Liver (tissue), 3 donors: ENCODE measurements around the gene SMAP2.

Source experiments
- ATF3 ChIP-seq: IDR thresholded peaks from 2 replicates; pipeline ENCODE4 v1.6.1; 2016; ENCODE audit warnings: antibody characterized with exemption
- CTCF ChIP-seq: fragments of 150-350 bp; IDR thresholded peaks from 2 replicates; pipeline ENCODE4 v1.5.1; 2017; ENCODE audit warnings: improper control_type of control experiment, low read depth, low read length; ENCODE audit not compliant: missing input control
- MAX ChIP-seq: IDR thresholded peaks from 2 replicates; pipeline ENCODE4 v1.6.1; 2016; ENCODE audit warnings: antibody characterized with exemption
- NR2F2 ChIP-seq: IDR thresholded peaks from 2 replicates; pipeline ENCODE4 v1.6.1; 2016; ENCODE audit warnings: antibody characterized with exemption
- REST ChIP-seq: IDR thresholded peaks from 2 replicates; pipeline ENCODE4 v1.6.1; 2016; ENCODE audit warnings: antibody characterized with exemption, mild to moderate bottlenecking
- donor health status: healthy.
- donor health status: healthy.

GRCh38 chr1:40379785-40380452, 6.4 kb downstream of the SMAP2 start:
- TF ChIP-seq NR2F2: no peak
- TF ChIP-seq ATF3: no peak
- TF ChIP-seq REST: no peak
- no peak for TF ChIP-seq CTCF
- TF ChIP-seq MAX: no peak
